ENCODE results near the gene GALNT8.
"Not testable (repeated sequence)": the region's sequence is repeated elsewhere in the genome, so short reads cannot be mapped to it uniquely, and the experiment has no call there.

Gene GALNT8

DNA sequence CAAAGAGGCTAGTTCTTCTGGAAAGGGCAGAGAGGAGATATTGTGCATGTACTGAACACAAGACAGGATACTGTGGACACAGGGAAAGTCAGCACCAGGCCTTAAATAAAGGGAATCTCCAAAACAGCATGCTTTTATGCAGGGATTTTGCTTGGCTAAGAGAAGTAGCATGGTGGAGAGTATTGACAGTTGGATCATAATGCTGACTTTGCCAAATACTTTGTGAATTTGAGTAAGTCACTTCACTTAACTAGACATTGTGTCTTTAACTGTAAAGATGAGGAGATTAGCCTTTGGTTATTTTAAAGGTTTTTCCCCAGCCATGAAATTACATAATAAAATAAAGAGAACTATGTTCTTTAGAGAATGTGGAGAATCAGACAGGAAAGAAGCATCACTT lies 24.5 kb downstream of the GALNT8 start:
- DNase-seq (ENCODE audit: low read depth), result no peak

GRCh38 chr12:4745249-4745648 lies 25.0 kb downstream of the GALNT8 start:
- no peak for DNase-seq (ENCODE audit: low read depth)

DNA sequence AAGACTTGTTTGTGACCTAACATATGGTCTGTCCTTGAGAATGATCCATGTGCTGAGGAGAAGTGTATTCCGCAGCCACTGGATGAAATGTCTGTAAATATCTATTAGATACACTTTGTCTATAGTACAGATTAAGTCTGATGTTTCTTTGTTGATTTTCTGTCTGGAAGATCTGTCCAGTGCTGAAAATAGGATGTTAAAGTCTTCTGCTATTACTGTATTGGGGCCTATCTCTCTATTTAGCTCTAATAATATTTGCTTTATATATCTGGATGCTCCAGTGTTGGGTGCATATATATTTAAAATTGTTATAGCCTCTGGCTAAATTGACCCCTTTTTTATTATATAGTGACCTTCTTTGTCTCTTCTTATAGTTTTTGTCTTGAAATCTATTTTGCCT lies 31.5 kb downstream of the GALNT8 start:
- DNase-seq (ENCODE audit: low read depth), result not testable (repeated sequence)

- no peak for DNase-seq (ENCODE audit: low read depth)
Observed at GRCh38 chr12:4762773-4763172, 42.6 kb downstream of the GALNT8 start.

GRCh38 chr12:4763549-4763948 lies 43.3 kb downstream of the GALNT8 start:
- DNase-seq (ENCODE audit: low read depth), result no peak

GRCh38 chr12:4766445-4766844 lies 46.2 kb downstream of the GALNT8 start:
- no peak for DNase-seq (ENCODE audit: low read depth)

- no peak for DNase-seq (ENCODE audit: low read depth)
Observed at GRCh38 chr12:4767186-4767585, 47.0 kb downstream of the GALNT8 start.

DNA sequence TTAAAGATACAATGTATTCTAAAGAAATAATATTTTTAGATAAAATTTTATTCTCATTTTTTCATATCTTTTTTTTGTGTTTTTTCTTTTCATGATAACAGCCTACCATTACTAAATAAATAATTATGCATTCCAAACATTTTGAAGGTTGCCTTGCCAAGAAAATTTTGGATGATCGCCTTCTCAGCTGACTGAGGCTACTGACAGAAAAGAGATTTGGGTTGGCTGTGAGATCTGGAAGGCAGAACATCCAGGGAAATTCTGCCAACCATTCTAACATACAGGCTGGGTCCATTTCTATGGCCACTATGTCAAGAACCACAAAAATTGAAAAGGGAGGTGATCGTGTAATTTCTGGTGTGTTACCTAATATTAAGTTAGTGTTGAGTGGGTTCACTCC lies 48.1 kb downstream of the GALNT8 start:
- no peak for DNase-seq (ENCODE audit: low read depth)

DNA sequence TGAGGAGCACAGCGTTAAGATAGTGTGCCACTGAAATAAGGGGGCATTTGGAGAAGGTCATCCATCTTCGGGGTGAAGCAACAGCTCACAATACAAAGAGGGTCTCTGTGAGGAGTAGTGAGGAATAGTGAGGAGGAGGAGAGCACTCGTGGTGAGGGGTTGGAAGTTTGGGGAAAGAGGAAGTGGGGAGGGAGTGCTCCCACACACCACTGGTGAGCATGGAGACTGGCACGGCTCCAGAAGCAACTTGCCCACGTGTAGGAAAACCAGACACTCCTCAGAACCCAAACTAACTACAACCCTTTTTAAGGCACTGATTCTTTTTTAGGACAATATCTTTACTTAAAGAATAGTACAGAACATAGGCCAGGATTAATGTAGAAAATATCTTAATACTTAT lies 48.9 kb downstream of the GALNT8 start:
- no peak for DNase-seq (ENCODE audit: low read depth)

DNA sequence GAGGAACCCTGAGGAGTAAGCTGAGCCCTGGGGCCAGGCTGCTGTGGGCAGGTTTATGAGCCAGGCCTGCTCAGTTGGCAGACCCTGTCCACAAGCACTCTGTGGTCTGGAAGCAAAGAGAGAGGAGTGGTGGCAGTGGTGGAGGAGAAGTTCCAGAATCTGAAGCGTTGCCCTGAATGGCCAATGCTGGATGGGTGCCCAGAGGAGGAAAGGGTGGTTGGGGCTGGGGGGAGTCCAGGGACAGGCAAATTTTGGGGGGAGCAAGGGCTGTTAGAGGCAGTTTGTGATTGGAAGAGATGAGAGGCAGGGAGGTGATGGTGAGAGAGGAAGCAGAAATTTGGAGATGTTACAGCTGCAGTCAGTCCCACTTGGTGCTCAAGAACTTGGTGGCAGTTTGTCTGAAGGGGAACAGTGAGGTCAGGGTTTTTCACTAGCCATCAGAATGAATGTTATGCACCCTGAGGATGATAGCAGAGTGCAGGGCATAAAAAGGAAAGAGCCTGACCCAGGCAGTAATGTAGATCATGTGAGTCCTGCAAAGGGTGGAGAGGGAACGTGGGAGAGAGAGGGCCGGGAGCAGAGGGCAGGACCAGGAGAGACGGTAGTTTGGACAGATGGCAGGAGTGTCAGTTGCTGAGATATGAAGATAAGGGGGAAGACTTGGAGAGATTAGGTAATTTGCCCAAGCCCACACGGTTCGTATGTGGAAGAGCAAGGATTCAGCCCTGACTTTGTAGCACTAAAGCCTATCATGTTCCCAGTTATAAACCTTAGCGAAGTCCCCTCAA lies 51.2 kb downstream of the GALNT8 start:
- DNase-seq (ENCODE audit: low read depth), result no peak

GRCh38 chr12:4771960-4772566 lies 51.9 kb downstream of the GALNT8 start:
- DNase-seq (ENCODE audit: low read depth), result no peak

DNA sequence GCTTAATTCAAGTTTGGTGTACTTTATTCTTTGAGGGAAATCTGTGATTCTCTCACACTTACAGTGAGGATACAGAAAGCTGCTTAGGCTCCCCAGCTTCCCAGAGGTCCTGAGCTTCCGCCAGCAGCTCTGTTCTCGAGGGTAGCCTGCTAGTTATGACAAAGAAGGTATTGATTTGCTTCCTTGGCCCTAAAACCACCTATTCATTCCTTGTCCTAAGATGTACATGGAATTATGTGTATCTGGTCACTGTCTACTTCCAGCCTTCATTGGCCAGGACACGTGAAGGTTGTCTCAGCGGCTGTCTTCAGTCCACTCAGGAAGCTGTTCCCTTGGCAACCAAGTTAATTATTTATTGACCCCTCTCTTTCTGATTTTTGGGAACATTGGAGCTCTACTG lies 55.7 kb downstream of the GALNT8 start:
- no peak for DNase-seq (ENCODE audit: low read depth)

DNA sequence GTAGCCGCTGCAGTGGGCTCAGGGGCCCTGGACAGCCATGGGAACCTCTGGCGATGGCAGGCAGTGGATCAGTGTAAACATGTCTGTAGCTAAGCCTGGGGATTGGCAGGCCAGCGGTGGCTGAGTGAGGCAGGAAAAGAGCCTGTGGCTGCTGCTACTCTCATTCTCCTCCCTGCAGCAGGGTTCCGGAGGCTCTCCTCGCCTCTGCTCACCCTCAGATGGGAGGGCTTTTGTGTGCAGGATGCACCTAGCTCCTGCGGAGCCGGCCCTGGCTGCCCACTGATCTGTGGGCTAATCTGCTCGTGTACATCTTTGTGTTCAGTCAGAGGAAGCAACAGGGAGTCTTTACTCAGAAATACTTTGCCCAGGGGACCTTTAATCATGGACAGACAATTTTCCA lies 59.5 kb downstream of the GALNT8 start:
- DNase-seq (ENCODE audit: low read depth), result no peak

DNA sequence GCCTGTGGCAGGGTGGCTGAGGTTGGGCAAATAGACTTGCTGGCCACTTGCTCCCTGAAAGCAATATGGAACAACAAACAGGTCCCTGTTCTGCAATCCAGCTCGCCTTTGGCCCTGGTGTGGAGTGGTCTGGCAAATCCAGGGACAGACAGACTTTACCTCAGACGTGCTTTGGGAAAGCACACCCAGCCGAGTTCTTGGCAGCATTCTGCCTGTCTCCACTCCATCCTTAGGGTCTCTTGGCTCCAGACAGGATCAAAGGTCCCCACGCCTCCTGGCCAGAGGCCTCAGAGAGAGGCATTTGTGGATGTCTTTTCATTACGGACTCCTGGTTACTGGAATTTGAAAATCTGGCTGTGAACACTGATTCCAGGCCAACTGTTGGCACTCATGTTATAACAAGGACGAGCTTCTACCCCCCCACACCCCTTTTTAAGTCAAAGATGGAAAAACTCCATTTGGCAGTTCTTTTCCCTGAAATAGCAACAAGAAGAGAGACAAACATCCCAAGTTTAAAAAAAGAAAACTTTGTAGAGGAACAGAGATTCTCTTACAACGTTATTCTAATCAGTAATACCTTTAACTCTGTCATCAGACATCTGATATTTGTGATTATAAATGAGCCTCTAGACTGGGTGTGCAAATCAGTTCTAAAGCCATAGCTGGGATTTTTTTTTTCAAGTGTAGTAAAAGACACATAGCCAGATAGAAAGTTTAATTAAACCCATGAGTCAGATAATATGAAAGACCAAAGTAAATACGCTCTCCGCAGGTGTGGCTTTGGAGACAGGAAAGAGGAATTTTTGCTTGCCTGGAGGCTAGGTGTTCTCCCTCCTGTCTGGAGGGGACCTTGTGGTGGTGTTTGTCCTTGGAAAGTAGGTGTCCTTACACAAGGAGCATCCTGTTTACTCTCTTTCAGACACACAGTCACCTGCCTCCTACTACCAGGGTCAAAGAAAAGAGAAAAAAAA lies 60.7 kb downstream of the GALNT8 start:
- no peak for DNase-seq (ENCODE audit: low read depth)

DNA sequence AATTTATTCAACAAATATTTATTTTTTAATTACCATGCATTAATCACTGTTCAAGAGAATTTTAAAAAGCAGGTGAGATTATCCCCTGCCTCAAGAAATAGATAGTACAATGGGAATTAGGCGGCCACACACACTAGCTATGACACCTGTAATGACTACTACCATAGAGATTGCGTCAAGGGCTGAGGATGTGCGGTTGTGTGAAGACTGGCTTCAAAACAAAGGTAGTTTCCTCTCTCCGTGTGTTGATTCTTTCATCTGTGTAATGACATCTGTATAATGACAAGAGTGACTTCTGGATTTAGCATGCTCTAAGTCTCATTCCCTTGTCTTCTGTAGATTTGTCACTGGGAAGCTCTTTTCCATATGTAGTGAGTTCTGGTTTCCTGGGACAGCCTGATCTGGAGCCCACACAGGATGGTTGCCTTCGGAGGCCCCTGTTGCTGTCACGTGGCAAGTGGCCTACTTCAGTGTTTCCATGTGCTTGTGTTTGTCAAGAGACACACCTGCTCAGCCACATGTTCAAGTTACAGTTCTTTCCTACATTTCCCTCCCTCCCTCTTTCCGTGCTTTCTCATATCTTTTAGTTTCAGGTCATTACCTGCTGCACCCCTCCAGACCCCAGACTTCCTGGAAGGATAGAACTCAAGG lies 64.3 kb downstream of the GALNT8 start:
- no peak for DNase-seq (ENCODE audit: low read depth)

DNA sequence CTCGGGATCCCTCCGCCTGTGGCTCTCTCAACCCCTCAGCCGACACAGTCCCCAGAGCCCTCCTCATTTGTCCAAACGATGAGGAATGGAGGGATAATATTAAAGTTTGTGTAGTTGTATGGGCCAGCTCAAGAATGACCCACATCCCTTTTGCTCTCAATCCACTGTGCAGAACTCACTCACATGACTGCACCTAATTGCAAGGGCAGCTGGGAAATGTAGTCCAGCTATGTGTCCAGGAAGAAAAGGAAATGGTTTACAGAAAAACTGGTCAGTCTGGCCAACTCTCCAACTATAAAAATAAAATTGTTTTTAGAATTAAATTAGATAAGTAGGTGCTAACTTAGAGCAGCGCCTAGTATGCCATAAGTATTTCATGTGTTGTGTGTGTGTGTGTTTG lies 66.6 kb downstream of the GALNT8 start:
- no peak for DNase-seq (ENCODE audit: low read depth)

- DNase-seq (ENCODE audit: low read depth), result no peak
Observed at GRCh38 chr12:4787965-4788364, 67.8 kb downstream of the GALNT8 start.

- no peak for DNase-seq (ENCODE audit: low read depth)
Observed at GRCh38 chr12:4789776-4790175, 69.6 kb downstream of the GALNT8 start.

DNA sequence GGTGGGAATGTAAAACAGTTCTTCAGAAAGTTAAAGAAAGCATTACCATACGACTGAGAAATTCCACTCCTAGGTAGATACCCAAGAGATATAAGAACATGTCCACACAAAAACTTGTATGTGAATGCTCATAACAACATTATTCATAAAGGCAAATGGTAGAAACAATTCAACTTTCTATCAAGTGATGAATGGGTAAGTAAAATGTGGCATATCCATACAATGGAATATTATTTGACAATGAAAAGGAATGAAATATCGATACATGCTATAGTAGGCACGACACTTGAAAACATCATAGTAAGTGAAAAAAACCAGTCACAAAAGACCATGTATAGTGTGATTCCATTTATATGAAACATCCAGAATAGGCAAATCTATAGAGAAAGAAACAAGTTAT lies 71.3 kb downstream of the GALNT8 start:
- no peak for DNase-seq (ENCODE audit: low read depth)

GRCh38 chr12:4794491-4794890 lies 74.3 kb downstream of the GALNT8 start:
- DNase-seq (ENCODE audit: low read depth), result no peak

- no peak for DNase-seq (ENCODE audit: low read depth)
Observed at GRCh38 chr12:4796216-4796615, 76.0 kb downstream of the GALNT8 start.
